H1 (cell line): ENCODE data around the gene CWC27. TPM values are rescaled to one million over a fixed set of nuclear protein-coding genes. Genes with fewer than 3 reads are reported as not detected.
"Not testable (repeated sequence)": the region's sequence is repeated elsewhere in the genome, so short reads cannot be mapped to it uniquely, and the experiment has no call there.

ENCODE experiments used
- CTCF ChIA-PET: fragments of 300-600 bp; sonication (Branson Sonifier 250); formaldehyde crosslinking; loops from one replicate; lab custom pipeline; 2021; ENCODE audit not compliant: partially characterized antibody; lab: Charles Lee
- POLR2A ChIA-PET: fragments of 300-600 bp; sonication (Branson Sonifier 250); formaldehyde crosslinking; loops from one replicate; lab custom pipeline; 2021; ENCODE audit warnings: inconsistent platforms; ENCODE audit not compliant: partially characterized antibody; lab: Charles Lee
- DNase-seq, 2 experiments: peaks; one replicate each; pipeline versions ENCODE4 v3.0.0 to v3.0.0-alpha.2; 2010 to 2022; ENCODE audit warnings: low spot score in 2 of 2, low read depth in 1 of 2, mixed read lengths in 1 of 2
- FAIRE-seq: peaks from 2 replicates; lab custom pipeline; 2011; peaks lifted over from hg19 to GRCh38; lab: Jason Lieb, UNC
- H2AFZ ChIP-seq: 2 replicates; pipeline ENCODE4 v1.8.1; 2012; ENCODE audit warnings: low read length, inconsistent platforms
- H2AK5ac ChIP-seq: 2 replicates; pipeline ENCODE4 v1.6.1; 2013; ENCODE audit warnings: low read depth, low read length
- H2BK120ac ChIP-seq: replicated peaks from 2 replicates; pipeline ENCODE3; 2013; ENCODE audit warnings: low read depth, low read length, inconsistent platforms
- H2BK12ac ChIP-seq: 2 replicates; pipeline ENCODE4 v1.6.1; 2013; ENCODE audit warnings: low read depth, low read length
- H2BK15ac ChIP-seq: 2 replicates; pipeline ENCODE4 v1.6.1; 2013; ENCODE audit warnings: low read length
- H2BK20ac ChIP-seq: 2 replicates; pipeline ENCODE4 v1.6.1; 2013; ENCODE audit warnings: low read length
- H2BK5ac ChIP-seq: 2 replicates; pipeline ENCODE4 v1.6.1; 2013; ENCODE audit warnings: low read depth, low read length
- H3K14ac ChIP-seq: 2 replicates; pipeline ENCODE4 v1.6.1; 2013; ENCODE audit warnings: inconsistent platforms; ENCODE audit not compliant: insufficient read length
- H3K18ac ChIP-seq: 2 replicates; pipeline ENCODE4 v1.6.1; 2013; ENCODE audit warnings: low read length; ENCODE audit errors: extremely low read depth
- H3K23ac ChIP-seq: 2 replicates; pipeline ENCODE4 v1.6.1; 2013; ENCODE audit warnings: inconsistent platforms; ENCODE audit not compliant: insufficient read length
- H3K23me2 ChIP-seq: 2 replicates; pipeline ENCODE4 v1.6.1; 2013; ENCODE audit warnings: low read depth, low read length
- H3K27ac ChIP-seq: 2 replicates; pipeline ENCODE4 v1.6.1; 2011; ENCODE audit warnings: low read depth, low read length, inconsistent platforms
- H3K27me3 ChIP-seq, 4 experiments: replicated peaks in 1 of 4; 1 replicate in 1 of 4; 2 replicates in 3 of 4; pipeline versions ENCODE4 v1.6.1 to v1.8.1; 2011 to 2013; ENCODE audit warnings: low read length in 3 of 4, mild to moderate bottlenecking in 3 of 4, inconsistent platforms in 2 of 4, mixed read lengths in 2 of 4, moderate library complexity in 1 of 4; ENCODE audit not compliant: control insufficient read depth in 3 of 4, insufficient read depth in 3 of 4; ENCODE audit errors: extremely low read depth in 1 of 4
- H3K36me3 ChIP-seq, 4 experiments: 2 replicates each; pipeline versions ENCODE4 v1.6.1 to v1.8.1; 2011 to 2013; ENCODE audit warnings: mild to moderate bottlenecking in 4 of 4, low read length in 3 of 4, moderate library complexity in 2 of 4, control low read depth in 1 of 4, inconsistent platforms in 1 of 4; ENCODE audit not compliant: insufficient read depth in 4 of 4, control insufficient read depth in 2 of 4
- H3K4ac ChIP-seq: replicated peaks from 2 replicates; pipeline ENCODE3; 2013; ENCODE audit warnings: low read length, low read depth, mixed read lengths, inconsistent platforms; ENCODE audit not compliant: insufficient read length
- H3K4me1 ChIP-seq, 4 experiments: replicated peaks in 1 of 4; 1 replicate in 1 of 4; 2 replicates in 3 of 4; pipeline versions ENCODE4 v1.6.1 to v1.8.1; 2011 to 2013; ENCODE audit warnings: low read length in 3 of 4, inconsistent platforms in 2 of 4, mixed read lengths in 1 of 4; ENCODE audit not compliant: insufficient read depth in 4 of 4, control insufficient read depth in 3 of 4
- H3K4me2 ChIP-seq, 2 experiments: 2 replicates each; pipeline versions ENCODE4 v1.6.1 to v1.8.1; 2011 to 2013; ENCODE audit warnings: low read depth in 2 of 2, low read length in 2 of 2, control low read depth in 1 of 2, inconsistent platforms in 1 of 2, mild to moderate bottlenecking in 1 of 2; ENCODE audit not compliant: insufficient read depth in 1 of 2
- H3K4me3 ChIP-seq, 4 experiments: fragments of 200-600, 300-600 bp in 1 of 4; sonication (generic), shearing (Covaris generic), sonication (Bioruptor Twin) in 1 of 4; 2 replicates each; pipeline versions ENCODE4 v1.5.1 to v1.8.1; 2011 to 2016; ENCODE audit warnings: low read length in 4 of 4, low read depth in 3 of 4, control low read depth in 2 of 4, inconsistent platforms in 2 of 4, mild to moderate bottlenecking in 2 of 4, mixed read lengths in 1 of 4, moderate library complexity in 1 of 4; ENCODE audit not compliant: insufficient read depth in 2 of 4; ENCODE audit errors: extremely low read depth in 1 of 4
- H3K56ac ChIP-seq: replicated peaks from 2 replicates; pipeline ENCODE3; 2013; ENCODE audit warnings: low read depth, mild to moderate bottlenecking, mixed read lengths, low read length, inconsistent platforms; ENCODE audit not compliant: insufficient read length
- H3K79me1 ChIP-seq: 2 replicates; pipeline ENCODE4 v1.6.1; 2013; ENCODE audit warnings: low read depth, low read length, control low read depth
- H3K79me2 ChIP-seq, 2 experiments: 2 replicates each; pipeline versions ENCODE4 v1.6.1 to v1.8.1; 2012 to 2013; ENCODE audit warnings: low read length in 2 of 2, mild to moderate bottlenecking in 2 of 2, inconsistent platforms in 1 of 2; ENCODE audit not compliant: insufficient read depth in 2 of 2, control insufficient read depth in 1 of 2
- H3K9ac ChIP-seq, 4 experiments: replicated peaks in 1 of 4; 1 replicate in 1 of 4; 2 replicates in 3 of 4; pipeline versions ENCODE4 v1.6.1 to v1.8.1; 2011 to 2013; ENCODE audit warnings: low read depth in 3 of 4, low read length in 3 of 4, control low read depth in 2 of 4, mild to moderate bottlenecking in 2 of 4, moderate library complexity in 2 of 4, inconsistent platforms in 1 of 4; ENCODE audit errors: extremely low read depth in 1 of 4
- H3K9me3 ChIP-seq, 2 experiments: 2 replicates each; pipeline versions ENCODE4 v1.6.1 to v1.8.1; 2012 to 2013; ENCODE audit warnings: mild to moderate bottlenecking in 2 of 2, moderate library complexity in 2 of 2, control low read depth in 1 of 2, inconsistent platforms in 1 of 2, low read depth in 1 of 2, low read length in 1 of 2, mixed read lengths in 1 of 2; ENCODE audit not compliant: insufficient read depth in 2 of 2
- H4K20me1 ChIP-seq, 2 experiments: replicated peaks in 1 of 2; 2 replicates each; pipeline versions ENCODE3 to v1.8.1; 2011 to 2013; ENCODE audit warnings: inconsistent platforms in 2 of 2, low read length in 2 of 2, mild to moderate bottlenecking in 1 of 2; ENCODE audit not compliant: insufficient read depth in 2 of 2, control insufficient read depth in 1 of 2
- H4K5ac ChIP-seq: 2 replicates; pipeline ENCODE4 v1.6.1; 2013; ENCODE audit warnings: low read length, low read depth, mixed read lengths, inconsistent platforms; ENCODE audit not compliant: insufficient read length
- H4K8ac ChIP-seq: 2 replicates; pipeline ENCODE4 v1.8.0; 2013; ENCODE audit warnings: mild to moderate bottlenecking, moderate library complexity, low read length, inconsistent platforms; ENCODE audit not compliant: insufficient read depth; ENCODE audit errors: extremely low read depth
- H4K91ac ChIP-seq: replicated peaks from 2 replicates; pipeline ENCODE3; 2013; ENCODE audit warnings: low read length, mixed read lengths, inconsistent platforms; ENCODE audit not compliant: insufficient read length
- polyA plus RNA-seq, 7 experiments: library from polyadenylated mRNA; depleted of rRNA in 3 of 7; stranded (reverse) in 5 of 7; unstranded in 2 of 7; fragments of >200 nt in 5 of 7; fragments of 200-250 nt in 2 of 7; gene quantifications; 1 replicate in 5 of 7; 2 replicates in 1 of 7; 4 replicates in 1 of 7; pipeline versions ENCODE4 v1.2.1 to v1.2.3, GENCODE V29; 2011 to 2013; ENCODE audit warnings: missing spikeins in 2 of 7, mixed read lengths in 2 of 7
- total RNA-seq: library from RNA; stranded (reverse); fragmentation: NEBNext Ultra II Directional; extraction: Animal tissue kit (Norgen Biotek cat#: 25700); gene quantifications from 2 replicates; pipeline ENCODE4 v1.2.1, GENCODE V29; 2021

The CWC27 gene
- total and polyA plus RNA-seq, 2 of the 8 experiments (the other 6 are each of a cell fraction or from before 2014, with no cell fraction given) = 24.9 to 43.4 TPM

DNA sequence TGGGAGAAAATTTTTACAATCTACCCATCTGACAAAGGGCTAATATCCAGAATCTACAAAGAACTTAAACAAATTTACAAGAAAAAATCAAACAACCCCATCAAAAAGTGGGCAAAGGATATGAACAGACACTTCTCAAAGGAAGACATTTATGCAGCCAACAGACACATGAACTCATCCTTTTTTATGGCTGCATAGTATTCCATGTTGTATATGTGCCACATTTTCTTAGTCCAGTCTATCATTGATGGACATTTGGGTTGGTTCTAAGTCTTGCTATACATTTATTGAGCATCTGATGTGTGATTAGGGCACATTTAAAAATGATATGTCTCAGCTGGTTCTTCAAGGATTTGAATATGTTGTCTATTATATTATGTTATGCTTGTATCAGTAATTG is 61.9 kb downstream of the CWC27 start:
- H3K4ac ChIP-seq, H3K36me3 ChIP-seq, H3K27ac ChIP-seq, H4K8ac ChIP-seq, H3K9ac ChIP-seq, H3K79me2 ChIP-seq, H2AFZ ChIP-seq, POLR2A ChIA-PET, H3K56ac ChIP-seq, H3K27me3 ChIP-seq, H3K14ac ChIP-seq, H3K79me1 ChIP-seq, H4K5ac ChIP-seq, H2BK12ac ChIP-seq, H3K4me2 ChIP-seq, H3K18ac ChIP-seq, H2BK5ac ChIP-seq, H4K20me1 ChIP-seq, H3K23ac ChIP-seq, H4K91ac ChIP-seq, FAIRE-seq, CTCF ChIA-PET, H2BK15ac ChIP-seq, H3K4me1 ChIP-seq, H3K23me2 ChIP-seq, H3K9me3 ChIP-seq, H2BK20ac ChIP-seq, DNase-seq, H2AK5ac ChIP-seq, H2BK120ac ChIP-seq, H3K4me3 ChIP-seq: not testable (repeated sequence)
